Neuronal stem cell (in vitro differentiated cells): ENCODE results near the gene PHLDB3.
"Not testable (repeated sequence)": the region's sequence is repeated elsewhere in the genome, so short reads cannot be mapped to it uniquely, and the experiment has no call there.

ENCODE experiments used
- DNase-seq: peaks from one replicate; pipeline ENCODE4 v3.0.0-alpha.2; 2013; ENCODE audit warnings: low spot score
- H2AFZ ChIP-seq: one replicate; pipeline ENCODE4 v1.6.1; 2013; ENCODE audit warnings: mild to moderate bottlenecking, low read length, inconsistent platforms
- H2AK5ac ChIP-seq: 2 replicates; pipeline ENCODE4 v1.6.1; 2013; ENCODE audit warnings: low read depth, mild to moderate bottlenecking, inconsistent platforms, low read length, moderate library complexity, mixed read lengths
- H2BK120ac ChIP-seq: 2 replicates; pipeline ENCODE4 v1.6.1; 2013; ENCODE audit warnings: low read depth, mild to moderate bottlenecking, inconsistent platforms, low read length, moderate library complexity, mixed read lengths
- H2BK12ac ChIP-seq: one replicate; pipeline ENCODE4 v1.6.1; 2013; ENCODE audit warnings: low read length, inconsistent platforms
- H2BK15ac ChIP-seq: 2 replicates; pipeline ENCODE4 v1.6.1; 2013; ENCODE audit warnings: mild to moderate bottlenecking, low read length, inconsistent platforms, mixed read lengths
- H2BK5ac ChIP-seq: one replicate; pipeline ENCODE4 v1.6.1; 2013; ENCODE audit warnings: inconsistent platforms, mild to moderate bottlenecking, low read length, moderate library complexity
- H3K14ac ChIP-seq: one replicate; pipeline ENCODE4 v1.6.1; 2013; ENCODE audit warnings: low read length, inconsistent platforms
- H3K18ac ChIP-seq: 2 replicates; pipeline ENCODE4 v1.6.1; 2013; ENCODE audit warnings: low read length, inconsistent platforms
- H3K23ac ChIP-seq: 2 replicates; pipeline ENCODE4 v1.6.1; 2013; ENCODE audit warnings: low read depth, mild to moderate bottlenecking, mixed read lengths, low read length, inconsistent platforms; ENCODE audit not compliant: poor library complexity
- H3K27ac ChIP-seq: replicated peaks from 3 replicates; pipeline ENCODE4 v1.5.1; 2013; ENCODE audit warnings: low read length, inconsistent platforms
- H3K27me3 ChIP-seq, 3 experiments: 2 replicates each; pipeline ENCODE4 v1.6.1; 2013; ENCODE audit warnings: low read length in 3 of 3, mild to moderate bottlenecking in 2 of 3, inconsistent platforms in 1 of 3, low read depth in 1 of 3, mixed read lengths in 1 of 3, moderate library complexity in 1 of 3; ENCODE audit not compliant: control insufficient read depth in 3 of 3, insufficient read depth in 3 of 3
- H3K36me3 ChIP-seq, 2 donors: replicated peaks in 1 of 2; 2 replicates each; pipeline ENCODE4 v1.6.1; 2013; ENCODE audit warnings: low read length in 2 of 2; ENCODE audit not compliant: control insufficient read depth in 2 of 2, insufficient read depth in 2 of 2
- H3K4ac ChIP-seq: 2 replicates; pipeline ENCODE4 v1.6.1; 2013; ENCODE audit warnings: inconsistent platforms, mild to moderate bottlenecking, low read length, moderate library complexity
- H3K4me1 ChIP-seq, 2 donors: 1 replicate in 1 of 2; 2 replicates in 1 of 2; pipeline ENCODE4 v1.6.1; 2013; ENCODE audit warnings: low read length in 2 of 2, low read depth in 1 of 2; ENCODE audit not compliant: control insufficient read depth in 2 of 2, insufficient read depth in 1 of 2
- H3K4me2 ChIP-seq: one replicate; pipeline ENCODE4 v1.6.1; 2013; ENCODE audit warnings: mild to moderate bottlenecking, low read length, inconsistent platforms; ENCODE audit not compliant: insufficient read depth, poor library complexity, severe bottlenecking
- H3K4me3 ChIP-seq, 2 donors: 2 replicates each; pipeline ENCODE4 v1.5.1; 2013; ENCODE audit warnings: low read length in 2 of 2, mild to moderate bottlenecking in 2 of 2, inconsistent platforms in 1 of 2, moderate library complexity in 1 of 2
- H3K79me1 ChIP-seq: one replicate; pipeline ENCODE4 v1.6.1; 2013; ENCODE audit warnings: low read depth, mild to moderate bottlenecking, inconsistent platforms, low read length, moderate library complexity
- H3K9ac ChIP-seq: one replicate; pipeline ENCODE4 v1.6.1; 2013; ENCODE audit warnings: mild to moderate bottlenecking, low read depth, low read length, inconsistent platforms; ENCODE audit not compliant: poor library complexity
- H3K9me3 ChIP-seq, 2 donors: replicated peaks in 1 of 2; 2 replicates each; pipeline versions ENCODE3 to v1.6.1; 2013; ENCODE audit warnings: low read length in 2 of 2, mild to moderate bottlenecking in 2 of 2, inconsistent platforms in 1 of 2, low read depth in 1 of 2, mixed read lengths in 1 of 2, moderate library complexity in 1 of 2; ENCODE audit not compliant: control insufficient read depth in 2 of 2, insufficient read depth in 1 of 2
- H4K8ac ChIP-seq: one replicate; pipeline ENCODE4 v1.6.1; 2013; ENCODE audit warnings: low read depth, mild to moderate bottlenecking, inconsistent platforms, low read length, moderate library complexity
- H4K91ac ChIP-seq: one replicate; pipeline ENCODE4 v1.6.1; 2013; ENCODE audit warnings: low read length, low read depth, mild to moderate bottlenecking, inconsistent platforms; ENCODE audit not compliant: poor library complexity
- WGBS, 2 donors: extraction: QIAGEN DNeasy Blood & Tissue Kit; methylation state at CpG; one replicate each; pipeline ENCODE4 v1.1.7; 2013; ENCODE audit warnings: missing lambda C conversion rate in 2 of 2, mixed read lengths in 1 of 2; ENCODE audit not compliant: insufficient read length in 2 of 2, insufficient replicate concordance in 1 of 2; ENCODE audit errors: extremely low coverage in 2 of 2; 5-methylcytosine and 5-hydroxymethylcytosine counted together

PHLDB3 gene

GRCh38 chr19:43524922-43525835 is 20.6 kb upstream of the PHLDB3 start:
- H4K8ac ChIP-seq = no peak overlapping the region
- peak overlapping the region; percentile 97 for H3K4me2 ChIP-seq
- no peak overlapping the region for H3K18ac ChIP-seq
- H3K79me1 ChIP-seq = peaks cover 2% of the 10 kb centered on the region
- no peak overlapping the region for H3K4ac ChIP-seq
- no peak overlapping the region for H2BK15ac ChIP-seq
- peaks cover 7 to 15% of the 10 kb centered on the region in 2 donors for H3K4me1 ChIP-seq
- no CpG with 5 or more reads among the region's 12 CpGs for WGBS, 2 donors
- peak overlapping the region; percentile 97 for H2AFZ ChIP-seq
- H2BK120ac ChIP-seq = no peak overlapping the region
- H3K27ac ChIP-seq = no peak overlapping the region
- no peak overlapping the region for H2BK5ac ChIP-seq
- peaks cover 0 to 11% (median 4%) of the 10 kb centered on the region in 3 experiments for H3K27me3 ChIP-seq
- no peaks in the 10 kb centered on the region for H3K9me3 ChIP-seq
- H3K9ac ChIP-seq = no peak overlapping the region
- peak overlapping the region; percentile 61 to 92 for H3K4me3 ChIP-seq
- no peak overlapping the region for H3K14ac ChIP-seq
- no peak for DNase-seq
- no peaks in the 10 kb centered on the region for H3K36me3 ChIP-seq
- H3K23ac ChIP-seq = no peak overlapping the region
- no peak overlapping the region for H2BK12ac ChIP-seq
- H4K91ac ChIP-seq = no peak overlapping the region
- no peak overlapping the region for H2AK5ac ChIP-seq

DNA sequence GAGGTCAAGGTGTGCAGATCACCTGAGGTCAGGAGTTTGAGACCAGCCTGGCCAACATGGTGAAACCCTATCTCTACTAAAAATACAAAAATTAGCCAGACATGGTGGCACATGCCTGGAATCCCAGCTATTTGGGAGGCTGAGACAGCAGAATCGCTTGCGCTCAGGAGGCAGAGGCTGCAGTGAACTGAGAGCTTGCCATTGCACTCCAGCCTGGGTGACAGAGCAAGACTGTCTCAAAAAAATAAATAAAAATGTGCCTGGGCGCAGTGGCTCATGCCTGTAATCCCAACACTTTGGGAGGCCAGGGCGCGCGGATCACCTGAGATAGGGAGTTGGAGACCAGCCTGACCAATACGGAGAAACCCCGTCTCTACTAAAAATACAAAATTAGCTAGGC is 19.1 kb upstream of the PHLDB3 start:
- H4K8ac ChIP-seq, H3K9me3 ChIP-seq, H3K4me3 ChIP-seq, H2BK15ac ChIP-seq, H2BK12ac ChIP-seq, H3K4me2 ChIP-seq, H4K91ac ChIP-seq, H3K23ac ChIP-seq, DNase-seq, H2BK120ac ChIP-seq, H3K14ac ChIP-seq, H2AK5ac ChIP-seq, H3K36me3 ChIP-seq, H3K4ac ChIP-seq, H3K27ac ChIP-seq, H2BK5ac ChIP-seq, H3K18ac ChIP-seq, H2AFZ ChIP-seq, H3K79me1 ChIP-seq, H3K9ac ChIP-seq: not testable (repeated sequence)
- no CpG with 5 or more reads among the region's 8 CpGs for WGBS, 2 donors
- peaks cover 0 to 11% (median 4%) of the 10 kb centered on the region in 3 experiments for H3K27me3 ChIP-seq
- peaks cover 7 to 15% of the 10 kb centered on the region in 2 donors for H3K4me1 ChIP-seq

DNA sequence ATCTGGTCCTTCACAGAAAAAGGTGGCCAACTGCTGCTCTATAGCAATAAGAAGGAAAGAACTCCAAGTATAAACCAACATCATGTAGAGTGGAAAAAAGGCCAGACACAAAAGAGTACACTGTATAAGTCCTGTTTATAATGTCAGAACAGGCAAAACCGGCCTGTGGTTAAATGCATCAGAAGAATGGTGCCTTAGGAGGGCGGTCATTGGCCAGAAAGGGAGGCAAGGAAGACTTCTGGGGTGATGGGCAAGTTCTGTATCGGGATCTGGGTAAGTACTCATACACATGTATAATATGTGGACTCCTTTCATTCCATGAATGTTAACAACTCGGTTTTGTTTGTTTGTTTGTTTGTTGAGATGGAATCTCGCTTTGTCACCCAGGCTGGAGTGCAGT is 18.4 kb upstream of the PHLDB3 start:
- H2BK15ac ChIP-seq = no peak overlapping the region
- H2AK5ac ChIP-seq = no peak overlapping the region
- H4K91ac ChIP-seq = no peak overlapping the region
- no peak for DNase-seq
- no peak overlapping the region for H3K27ac ChIP-seq
- no peak overlapping the region for H2BK120ac ChIP-seq
- no peak overlapping the region for H3K4ac ChIP-seq
- peaks cover 0 to 11% (median 4%) of the 10 kb centered on the region in 3 experiments for H3K27me3 ChIP-seq
- no peak overlapping the region for H4K8ac ChIP-seq
- H3K4me1 ChIP-seq = peaks cover 7 to 15% of the 10 kb centered on the region in 2 donors
- no peak overlapping the region for H3K23ac ChIP-seq
- no peak overlapping the region for H2AFZ ChIP-seq
- peaks cover 2% of the 10 kb centered on the region for H3K79me1 ChIP-seq
- no peak overlapping the region for H2BK5ac ChIP-seq
- no peak overlapping the region for H2BK12ac ChIP-seq
- no peak overlapping the region for H3K4me2 ChIP-seq
- H3K9me3 ChIP-seq = no peaks in the 10 kb centered on the region
- no peak overlapping the region for H3K18ac ChIP-seq
- H3K36me3 ChIP-seq = no peaks in the 10 kb centered on the region
- no CpG with 5 or more reads among the region's 5 CpGs for WGBS, 2 donors
- no peak overlapping the region for H3K4me3 ChIP-seq
- H3K9ac ChIP-seq = no peak overlapping the region
- no peak overlapping the region for H3K14ac ChIP-seq

DNA sequence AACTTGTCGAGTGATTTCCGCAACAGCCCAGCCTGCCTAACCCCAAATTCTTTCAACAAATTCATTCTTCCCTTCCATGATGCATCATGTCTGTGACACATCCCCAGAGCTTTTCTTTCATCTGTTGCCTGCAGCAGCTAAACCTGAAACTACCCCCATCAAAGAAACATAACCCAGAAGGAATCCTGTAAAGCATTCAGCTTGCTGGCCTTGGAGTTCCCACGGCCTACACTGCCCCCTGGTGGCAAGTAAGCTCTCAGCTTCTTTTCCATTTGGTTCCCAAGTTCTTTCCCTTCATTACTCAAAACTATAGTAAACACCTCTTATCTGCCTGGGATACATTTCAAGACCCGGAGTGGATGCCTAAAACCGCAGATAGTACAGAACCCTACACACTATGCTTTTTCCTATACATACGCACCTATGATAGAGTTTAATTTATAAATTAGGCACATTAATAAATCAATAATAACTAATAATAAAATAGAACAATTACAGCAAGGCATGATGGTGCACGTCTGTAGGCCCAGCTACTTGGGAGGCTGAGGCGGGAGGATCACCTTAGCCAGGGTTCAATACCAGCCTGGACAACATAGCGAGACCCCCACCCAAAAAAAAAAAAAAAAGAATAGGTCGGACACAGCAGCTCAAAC is 15.0 kb upstream of the PHLDB3 start:
- H3K4me1 ChIP-seq = no peaks in the 10 kb centered on the region
- H3K14ac ChIP-seq = no peak overlapping the region
- no peaks in the 10 kb centered on the region for H3K79me1 ChIP-seq
- H3K18ac ChIP-seq = no peak overlapping the region
- H3K27ac ChIP-seq = no peak overlapping the region
- H2BK15ac ChIP-seq = no peak overlapping the region
- DNase-seq = peak; percentile 84
- no peak overlapping the region for H3K4me3 ChIP-seq
- no peak overlapping the region for H3K23ac ChIP-seq
- H2BK12ac ChIP-seq = no peak overlapping the region
- WGBS, 2 donors = no CpG with 5 or more reads among the region's 10 CpGs
- no peak overlapping the region for H2BK5ac ChIP-seq
- no peaks in the 10 kb centered on the region for H3K9me3 ChIP-seq
- H3K27me3 ChIP-seq = no peaks in the 10 kb centered on the region
- no peak overlapping the region for H3K9ac ChIP-seq
- H3K4me2 ChIP-seq = no peak overlapping the region
- H3K36me3 ChIP-seq = no peaks in the 10 kb centered on the region
- H4K91ac ChIP-seq = no peak overlapping the region
- no peak overlapping the region for H2BK120ac ChIP-seq
- H2AFZ ChIP-seq = no peak overlapping the region
- no peak overlapping the region for H2AK5ac ChIP-seq
- H3K4ac ChIP-seq = no peak overlapping the region
- no peak overlapping the region for H4K8ac ChIP-seq
